ENCODE measurements around the gene TMEM258. TPM values are rescaled to one million over a fixed set of nuclear protein-coding genes. Genes with fewer than 3 reads are reported as not detected.

Gene TMEM258
- total and polyA plus RNA-seq, 2 experiments from 2014 or later, result 72.8 to 258 TPM

DNA sequence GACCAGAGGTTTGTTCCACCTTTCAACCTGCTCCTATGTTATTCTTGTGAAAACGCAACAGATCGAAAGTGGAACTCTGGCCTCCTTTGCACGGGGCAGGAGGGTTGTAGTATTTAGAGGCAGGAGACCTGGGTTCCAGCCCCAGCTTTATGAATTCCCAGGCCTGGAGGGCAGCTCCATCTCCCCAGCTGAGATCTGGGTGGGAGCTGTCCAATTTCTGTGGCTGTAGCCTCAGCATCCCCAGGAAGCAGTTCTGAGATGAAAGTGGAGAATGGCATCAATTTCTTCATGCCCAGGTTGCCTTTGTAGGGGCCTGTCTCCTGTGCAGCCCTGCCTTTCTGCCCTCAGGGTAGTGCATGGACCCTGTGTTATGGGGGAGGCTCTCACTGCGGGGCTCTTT is 39.8 kb upstream of the TMEM258 start:
- no peaks in the 10 kb centered on the region for H3K27me3 ChIP-seq (replicated peaks; ENCODE audit: insufficient read depth)
- TF ChIP-seq EZH2phosphoT487 (IDR thresholded peaks at IDR 0.05; ENCODE audit: insufficient read depth, low read depth), result no peak
- no peak for TF ChIP-seq EZH2 (IDR thresholded peaks at IDR 0.05; ENCODE audit: insufficient read depth, poor library complexity, severe bottlenecking)
- H3K4me1 ChIP-seq (ENCODE audit: insufficient read depth), result peaks cover 9% of the 10 kb centered on the region
- no peak overlapping the region for H3K4me3 ChIP-seq
- H3K27ac ChIP-seq, result no peak overlapping the region
- in situ Hi-C loops (cut with MboI), result no loop called here
- no peaks in the 10 kb centered on the region for H3K9me3 ChIP-seq (ENCODE audit: low read depth)
- no peak overlapping the region for H2AFZ ChIP-seq
- no peaks in the 10 kb centered on the region for H3K36me3 ChIP-seq (ENCODE audit: low read depth)
- no peak overlapping the region for H3K4me2 ChIP-seq (ENCODE audit: unreplicated experiment)
- WGBS, 2 experiments (ENCODE audit: low coverage in 1 of 2, low lambda C conversion rate in 2 of 2, missing lambda C conversion rate in 2 of 2), result 92 to 95% methylated on average over 4 of the region's 4 CpGs
- H3K9ac ChIP-seq, result no peak overlapping the region
- H4K20me1 ChIP-seq (ENCODE audit: insufficient read depth), result no peaks in the 10 kb centered on the region
- no peaks in the 10 kb centered on the region for H3K79me2 ChIP-seq (ENCODE audit: insufficient read depth)
- H3K9me2 ChIP-seq (ENCODE audit: insufficient read depth), result no peaks in the 10 kb centered on the region
- DNase-seq, result no peak
- peaks cover 8% of the 10 kb centered on the region for H3F3A ChIP-seq (ENCODE audit: insufficient read depth)

GRCh38 chr11:61830237-61831105 is 38.1 kb upstream of the TMEM258 start:
- Histone ChIP-seq H3K4me1 (ENCODE audit: insufficient read depth) (peaks cover 9% of the 10 kb centered on the region), H3K36me3 (ENCODE audit: low read depth) (no peaks in the 10 kb centered on the region), H3K4me2 (ENCODE audit: unreplicated experiment) (peak overlapping the region; percentile 39), H4K20me1 (ENCODE audit: insufficient read depth) (no peaks in the 10 kb centered on the region), H3K27ac (no peak overlapping the region), H3K9me2 (ENCODE audit: insufficient read depth) (no peaks in the 10 kb centered on the region), H3K9ac (no peak overlapping the region), H3K27me3 (replicated peaks; ENCODE audit: insufficient read depth) (no peaks in the 10 kb centered on the region), H3K79me2 (ENCODE audit: insufficient read depth) (no peaks in the 10 kb centered on the region), H2AFZ (peak overlapping the region; percentile 52), H3K4me3 (no peak overlapping the region), H3K9me3 (ENCODE audit: low read depth) (no peaks in the 10 kb centered on the region), H3F3A (ENCODE audit: insufficient read depth) (peaks cover 8% of the 10 kb centered on the region)
- in situ Hi-C loops (cut with MboI), result no loop called here
- peak; percentile 47 for DNase-seq
- WGBS, 2 experiments (ENCODE audit: low coverage in 1 of 2, low lambda C conversion rate in 2 of 2, missing lambda C conversion rate in 2 of 2), result 55 to 58% methylated on average over 8 of the region's 8 CpGs
- TF ChIP-seq EZH2phosphoT487 (IDR thresholded peaks at IDR 0.05; ENCODE audit: insufficient read depth, low read depth) (no peak), EZH2 (IDR thresholded peaks at IDR 0.05; ENCODE audit: insufficient read depth, poor library complexity, severe bottlenecking) (no peak)

- peaks cover 8% of the 10 kb centered on the region for H3F3A ChIP-seq (ENCODE audit: insufficient read depth)
- no peak overlapping the region for H3K9ac ChIP-seq
- H3K27ac ChIP-seq, result no peak overlapping the region
- H3K9me3 ChIP-seq (ENCODE audit: low read depth), result no peaks in the 10 kb centered on the region
- peaks cover 9% of the 10 kb centered on the region for H3K4me1 ChIP-seq (ENCODE audit: insufficient read depth)
- no peaks in the 10 kb centered on the region for H3K79me2 ChIP-seq (ENCODE audit: insufficient read depth)
- no peak overlapping the region for H2AFZ ChIP-seq
- H3K36me3 ChIP-seq (ENCODE audit: low read depth), result no peaks in the 10 kb centered on the region
- no peak overlapping the region for H3K4me2 ChIP-seq (ENCODE audit: unreplicated experiment)
- in situ Hi-C loops (cut with MboI), result no loop called here
- H3K27me3 ChIP-seq (replicated peaks; ENCODE audit: insufficient read depth), result no peaks in the 10 kb centered on the region
- 86 to 89% methylated on average over 4 of the region's 4 CpGs for WGBS, 2 experiments (ENCODE audit: low coverage in 1 of 2, low lambda C conversion rate in 2 of 2, missing lambda C conversion rate in 2 of 2)
- no peak for TF ChIP-seq EZH2phosphoT487 (IDR thresholded peaks at IDR 0.05; ENCODE audit: insufficient read depth, low read depth)
- TF ChIP-seq EZH2 (IDR thresholded peaks at IDR 0.05; ENCODE audit: insufficient read depth, poor library complexity, severe bottlenecking), result no peak
- no peaks in the 10 kb centered on the region for H3K9me2 ChIP-seq (ENCODE audit: insufficient read depth)
- no peak for DNase-seq
- H3K4me3 ChIP-seq, result no peak overlapping the region
- H4K20me1 ChIP-seq (ENCODE audit: insufficient read depth), result no peaks in the 10 kb centered on the region
Measured at GRCh38 chr11:61829806-61830205, 37.4 kb upstream of the TMEM258 start.

GRCh38 chr11:61828629-61829407 is 36.4 kb upstream of the TMEM258 start:
- DNase-seq, result peak; percentile 20
- TF ChIP-seq EZH2 (IDR thresholded peaks at IDR 0.05; ENCODE audit: insufficient read depth, poor library complexity, severe bottlenecking), result no peak
- TF ChIP-seq EZH2phosphoT487 (IDR thresholded peaks at IDR 0.05; ENCODE audit: insufficient read depth, low read depth), result no peak
- WGBS, 2 experiments (ENCODE audit: low coverage in 1 of 2, low lambda C conversion rate in 2 of 2, missing lambda C conversion rate in 2 of 2), result 7% methylated on average over 41 to 55 of the region's 55 CpGs
- H3K9me3 ChIP-seq (ENCODE audit: low read depth), result no peaks in the 10 kb centered on the region
- H3K9ac ChIP-seq, result no peak overlapping the region; the same call in 1 of the 2 replicates
- H3K9me2 ChIP-seq (ENCODE audit: insufficient read depth), result no peaks in the 10 kb centered on the region
- H3K4me1 ChIP-seq (ENCODE audit: insufficient read depth), result peaks cover 9% of the 10 kb centered on the region
- peaks cover 8% of the 10 kb centered on the region for H3F3A ChIP-seq (ENCODE audit: insufficient read depth)
- H2AFZ ChIP-seq, result peak overlapping the region; percentile 82
- H3K4me3 ChIP-seq, result peak overlapping the region; percentile 71
- peak overlapping the region; percentile 81 for H3K4me2 ChIP-seq (ENCODE audit: unreplicated experiment)
- in situ Hi-C loops (cut with MboI), result no loop called here
- no peaks in the 10 kb centered on the region for H4K20me1 ChIP-seq (ENCODE audit: insufficient read depth)
- no peaks in the 10 kb centered on the region for H3K27me3 ChIP-seq (replicated peaks; ENCODE audit: insufficient read depth)
- H3K36me3 ChIP-seq (ENCODE audit: low read depth), result no peaks in the 10 kb centered on the region
- no peak overlapping the region for H3K27ac ChIP-seq
- no peaks in the 10 kb centered on the region for H3K79me2 ChIP-seq (ENCODE audit: insufficient read depth)
